ENCODE measurements around the gene AGPAT3. TPM values are rescaled to one million over a fixed set of nuclear protein-coding genes. Genes with fewer than 3 reads are reported as not detected.

The AGPAT3 gene
- total RNA-seq, 1 donor from 2014 or later = 57.7 TPM

DNA sequence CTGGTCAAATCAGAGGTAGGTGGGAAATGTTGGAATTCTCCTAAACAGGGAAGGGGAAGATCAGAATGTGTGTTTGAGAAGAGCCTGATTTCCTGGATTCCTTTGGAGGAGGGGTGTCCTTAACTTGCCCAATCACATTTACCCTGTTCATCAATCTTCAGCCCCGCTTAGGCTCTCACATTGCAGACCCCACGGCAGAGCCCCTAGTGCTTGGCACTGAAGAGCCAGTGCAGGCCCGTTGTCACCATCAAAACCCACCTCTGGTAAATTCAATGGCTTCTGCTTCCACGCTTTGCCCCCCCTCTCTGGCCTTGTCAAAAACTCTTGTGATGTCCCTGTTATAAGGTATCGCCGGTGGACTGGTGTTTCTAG lies 2.3 kb downstream of the AGPAT3 start:
- TF ChIP-seq, protein P1, sequence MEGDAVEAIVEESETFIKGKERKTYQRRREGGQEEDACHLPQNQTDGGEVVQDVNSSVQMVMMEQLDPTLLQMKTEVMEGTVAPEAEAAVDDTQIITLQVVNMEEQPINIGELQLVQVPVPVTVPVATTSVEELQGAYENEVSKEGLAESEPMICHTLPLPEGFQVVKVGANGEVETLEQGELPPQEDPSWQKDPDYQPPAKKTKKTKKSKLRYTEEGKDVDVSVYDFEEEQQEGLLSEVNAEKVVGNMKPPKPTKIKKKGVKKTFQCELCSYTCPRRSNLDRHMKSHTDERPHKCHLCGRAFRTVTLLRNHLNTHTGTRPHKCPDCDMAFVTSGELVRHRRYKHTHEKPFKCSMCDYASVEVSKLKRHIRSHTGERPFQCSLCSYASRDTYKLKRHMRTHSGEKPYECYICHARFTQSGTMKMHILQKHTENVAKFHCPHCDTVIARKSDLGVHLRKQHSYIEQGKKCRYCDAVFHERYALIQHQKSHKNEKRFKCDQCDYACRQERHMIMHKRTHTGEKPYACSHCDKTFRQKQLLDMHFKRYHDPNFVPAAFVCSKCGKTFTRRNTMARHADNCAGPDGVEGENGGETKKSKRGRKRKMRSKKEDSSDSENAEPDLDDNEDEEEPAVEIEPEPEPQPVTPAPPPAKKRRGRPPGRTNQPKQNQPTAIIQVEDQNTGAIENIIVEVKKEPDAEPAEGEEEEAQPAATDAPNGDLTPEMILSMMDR (IDR thresholded peaks at IDR 0.05) = no peak
- POLR2A ChIA-PET = interaction anchor here (0.9 to 1.5 kb wide), 2 partner anchors 25 to 64 kb away, joined by 3 read pairs; no protein-coding TSS in a partner anchor
- H3K36me3 Mint-ChIP-seq (ENCODE audit: low read depth) = peaks cover 32% of the 10 kb centered on the region
- intact Hi-C loops (cut with micrococcal nuclease) = loop anchor here (2.0 to 5.0 kb wide), 2 partner anchors 49 to 140 kb away; no protein-coding TSS in a partner anchor
- CTCF ChIA-PET = no interaction called here
- peaks cover 38% of the 10 kb centered on the region for H3K4me1 Mint-ChIP-seq
- ATAC-seq (ENCODE audit: low read depth) = no peak
- peak overlapping the region; percentile 82 for H3K4me3 Mint-ChIP-seq
- peak overlapping the region; percentile 83 for H3K27ac Mint-ChIP-seq
- no peaks in the 10 kb centered on the region for H3K27me3 Mint-ChIP-seq
- H3K9me3 Mint-ChIP-seq = no peaks in the 10 kb centered on the region
- DNase-seq = no peak

DNA sequence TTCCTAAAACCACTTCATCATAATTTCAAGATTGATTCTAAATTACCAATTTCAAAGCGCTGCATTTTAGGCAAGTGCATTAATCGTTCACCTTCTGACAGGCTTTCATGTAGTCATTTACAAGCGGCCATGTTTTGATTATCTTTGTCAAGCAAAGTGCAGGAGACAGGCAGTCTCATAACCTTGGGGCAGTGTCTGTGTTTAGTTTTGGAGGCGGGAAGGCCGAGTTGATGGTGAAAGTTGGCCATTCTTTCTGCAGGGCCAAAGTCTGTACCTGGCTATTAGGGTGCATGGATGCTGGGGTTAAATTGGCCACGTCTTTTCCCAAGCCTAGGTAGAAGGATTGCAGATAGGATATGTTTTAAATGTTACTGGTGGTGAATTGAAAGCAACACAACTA lies 2.9 kb downstream of the AGPAT3 start:
- TF ChIP-seq, protein P1 (IDR thresholded peaks at IDR 0.05) = no peak
- H3K4me3 Mint-ChIP-seq = peak overlapping the region; percentile 82
- CTCF ChIA-PET = no interaction called here
- DNase-seq = no peak
- peak overlapping the region; percentile 83 for H3K27ac Mint-ChIP-seq
- no peaks in the 10 kb centered on the region for H3K27me3 Mint-ChIP-seq
- no peak for ATAC-seq (ENCODE audit: low read depth)
- no peaks in the 10 kb centered on the region for H3K9me3 Mint-ChIP-seq
- POLR2A ChIA-PET = no interaction called here
- peaks cover 39% of the 10 kb centered on the region for H3K36me3 Mint-ChIP-seq (ENCODE audit: low read depth)
- peaks cover 38% of the 10 kb centered on the region for H3K4me1 Mint-ChIP-seq
- intact Hi-C loops (cut with micrococcal nuclease) = loop anchor here (2.0 to 5.0 kb wide), 2 partner anchors 49 to 141 kb away; no protein-coding TSS in a partner anchor

DNA sequence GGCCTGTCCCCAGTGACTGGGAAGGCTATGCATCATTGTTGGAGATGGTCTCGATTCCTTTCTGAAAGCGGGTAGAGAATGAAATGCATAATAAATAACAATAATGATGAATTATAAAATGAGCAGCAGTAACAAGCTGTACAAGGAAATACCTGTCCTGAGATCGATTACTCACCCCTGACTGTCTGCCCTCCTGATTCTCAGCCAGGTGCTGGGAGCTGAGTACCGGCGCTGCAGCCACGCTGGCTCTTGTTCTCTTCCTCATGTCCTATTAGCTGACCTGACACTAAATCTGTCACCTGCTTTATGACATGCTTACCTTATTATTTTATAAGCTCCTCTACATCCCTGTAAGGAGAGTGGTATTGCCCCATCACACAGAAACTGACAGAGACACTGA lies 3.4 kb downstream of the AGPAT3 start:
- peaks cover 36% of the 10 kb centered on the region for H3K4me1 Mint-ChIP-seq

DNA sequence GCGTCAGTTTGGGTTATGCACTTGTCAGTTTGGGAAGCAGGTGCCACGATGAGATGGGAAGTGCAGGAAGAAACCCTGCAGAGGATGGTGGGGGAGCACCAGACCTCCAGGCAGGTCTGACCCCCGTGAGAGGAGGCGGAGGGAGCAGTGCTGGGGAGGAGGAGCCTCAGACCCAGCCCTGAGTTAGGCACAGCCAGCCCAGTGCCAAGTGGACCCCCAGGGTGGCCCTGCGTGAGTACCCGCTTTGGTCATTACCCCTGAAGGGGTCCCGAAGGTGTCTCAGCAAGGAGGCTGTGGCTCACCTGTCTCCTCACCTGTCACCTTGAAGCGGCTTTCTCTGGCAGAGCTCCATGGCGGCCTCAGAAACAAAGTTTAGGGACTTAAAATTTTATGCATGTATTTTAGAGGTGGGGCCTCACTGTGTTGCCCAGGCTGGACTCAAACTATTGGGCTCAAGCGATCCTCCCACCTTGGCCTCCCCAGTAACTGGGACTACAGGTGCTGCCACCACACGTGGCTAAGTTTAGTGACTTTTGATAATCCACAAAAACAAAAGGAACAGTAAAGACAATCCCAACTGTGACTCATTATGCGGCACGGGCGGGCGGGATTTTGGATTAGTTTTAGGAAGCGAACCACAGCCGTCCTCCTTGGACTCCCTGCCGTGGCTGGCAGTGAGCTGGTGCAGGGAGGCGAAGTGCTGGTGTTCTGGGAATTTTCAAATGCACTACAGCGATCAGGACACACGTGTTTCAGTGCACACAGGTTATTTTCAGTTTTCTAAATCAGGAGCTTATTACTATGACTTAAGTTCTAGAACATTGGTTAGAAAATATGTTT lies 4.7 kb downstream of the AGPAT3 start:
- no peak for DNase-seq
- peaks cover 35% of the 10 kb centered on the region for H3K4me1 Mint-ChIP-seq
- peaks cover 49% of the 10 kb centered on the region for H3K36me3 Mint-ChIP-seq (ENCODE audit: low read depth)
- CTCF ChIA-PET = interaction anchor here (0.9 kb wide), 1 partner anchor 49 kb away, joined by 4 read pairs; no protein-coding TSS in a partner anchor
- H3K9me3 Mint-ChIP-seq = no peaks in the 10 kb centered on the region
- TF ChIP-seq, protein P1 (IDR thresholded peaks at IDR 0.05) = no peak
- H3K4me3 Mint-ChIP-seq = no peak overlapping the region
- intact Hi-C loops (cut with micrococcal nuclease) = loop anchor here (5.0 kb wide), 1 partner anchor 142 kb away; no protein-coding TSS in a partner anchor
- H3K27ac Mint-ChIP-seq = no peak overlapping the region
- ATAC-seq (ENCODE audit: low read depth) = no peak
- POLR2A ChIA-PET = interaction anchor here (0.7 kb wide), 1 partner anchor 17 kb away, joined by 4 read pairs; no protein-coding TSS in a partner anchor
- no peaks in the 10 kb centered on the region for H3K27me3 Mint-ChIP-seq

More for the DNA sequence above, 3.4 kb downstream of the AGPAT3 start:
- ATAC-seq (ENCODE audit: low read depth) (no peak), DNase-seq (no peak)
- peaks cover 43% of the 10 kb centered on the region for H3K36me3 Mint-ChIP-seq (ENCODE audit: low read depth)
- no peaks in the 10 kb centered on the region for H3K9me3 Mint-ChIP-seq
- TF ChIP-seq, protein P1 (IDR thresholded peaks at IDR 0.05) = no peak
- ChIA-PET POLR2A (no interaction called here), CTCF (no interaction called here)
- H3K27ac Mint-ChIP-seq = peak overlapping the region; percentile 38
- no peaks in the 10 kb centered on the region for H3K27me3 Mint-ChIP-seq
- no peak overlapping the region for H3K4me3 Mint-ChIP-seq
- intact Hi-C loops (cut with micrococcal nuclease) = loop anchor here (5.0 kb wide), 1 partner anchor 141 kb away; no protein-coding TSS in a partner anchor

DNA sequence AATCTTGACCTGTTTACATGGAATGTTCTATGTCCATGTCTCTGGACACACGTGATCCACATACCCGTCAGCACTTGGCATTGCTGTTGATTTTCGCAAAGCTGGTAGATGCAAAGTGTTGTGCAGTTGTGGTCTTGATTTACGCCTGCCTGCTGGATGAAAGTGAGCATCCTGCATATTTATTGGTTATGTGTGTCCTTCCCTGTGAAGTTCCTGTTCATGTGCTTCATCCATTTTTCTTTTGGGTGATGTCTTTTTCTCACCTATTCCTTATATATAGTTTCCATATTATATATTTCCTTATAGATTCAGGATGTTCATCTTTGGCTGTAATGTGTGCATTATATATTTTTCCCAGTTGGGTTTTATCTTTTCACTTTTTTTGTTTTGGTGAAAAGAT lies 6.5 kb downstream of the AGPAT3 start:
- ChIA-PET CTCF (no interaction called here), POLR2A (no interaction called here)
- peaks cover 33% of the 10 kb centered on the region for H3K4me1 Mint-ChIP-seq
- peaks cover 52% of the 10 kb centered on the region for H3K36me3 Mint-ChIP-seq (ENCODE audit: low read depth)
- intact Hi-C loops (cut with micrococcal nuclease) = no loop called here
- DNase-seq (no peak), ATAC-seq (ENCODE audit: low read depth) (no peak)
- TF ChIP-seq, protein P1 (IDR thresholded peaks at IDR 0.05) = no peak
- peaks cover 2% of the 10 kb centered on the region for H3K9me3 Mint-ChIP-seq
- H3K4me3 Mint-ChIP-seq = no peak overlapping the region
- no peak overlapping the region for H3K27ac Mint-ChIP-seq
- no peaks in the 10 kb centered on the region for H3K27me3 Mint-ChIP-seq

Measured in activated B cell treated with CpG ODN at 0.5 μM for 24 hours (primary cell).